K562 (cell line): ENCODE results near the gene CDC14B. TPM values are rescaled to one million over a fixed set of nuclear protein-coding genes. Genes with fewer than 3 reads are reported as not detected.

Experiments used
- CBX2 ChIP-seq: fragments of 200-600 bp; sonication (generic); IDR thresholded peaks from one replicate; pipeline ENCODE4 v1.6.1; 2012; ENCODE audit warnings: mild to moderate bottlenecking, low read length, inconsistent platforms; ENCODE audit not compliant: insufficient read depth, poor library complexity, severe bottlenecking
- COPS2 ChIP-seq: fragments of 450-650 bp; conservative IDR thresholded peaks from 2 replicates; pipeline ENCODE4 v1.6.1; 2016; ENCODE audit warnings: mild to moderate bottlenecking, moderate library complexity
- CSDE1 ChIP-seq, 2 experiments: fragments of 450-650 bp; IDR thresholded peaks; 2 replicates each; pipeline ENCODE4 v1.6.1; 2016; ENCODE audit warnings: mild to moderate bottlenecking in 1 of 2
- E2F3 ChIP-seq: fragments of 250-450 bp; sonication (Bioruptor Pico); IDR thresholded peaks from 2 replicates; pipeline ENCODE4 v1.4.0; 2020; ENCODE audit warnings: mild to moderate bottlenecking
- FOSL1 ChIP-seq: fragments of 200-800 bp; sonication (Bioruptor generic); conservative IDR thresholded peaks from 2 replicates; pipeline ENCODE4 v1.6.1; 2016; ENCODE audit warnings: missing genetic modification characterization, missing compliant biosample characterization
- IFI16 ChIP-seq: fragments of 250-450 bp; sonication (Bioruptor Pico); IDR thresholded peaks from 2 replicates; pipeline ENCODE4 v2.1.2; 2022; ENCODE audit warnings: mild to moderate bottlenecking, inconsistent platforms
- KLF1 ChIP-seq: fragments of 450-650 bp; IDR thresholded peaks from 2 replicates; pipeline ENCODE4 v1.6.1; 2016; ENCODE audit warnings: missing genetic modification characterization, missing compliant biosample characterization
- MCM2 ChIP-seq: fragments of 450-650 bp; IDR thresholded peaks from 2 replicates; pipeline ENCODE4 v1.6.1; 2017; ENCODE audit warnings: low read depth, mild to moderate bottlenecking
- NBN ChIP-seq: fragments of 450-650 bp; IDR thresholded peaks from 2 replicates; pipeline ENCODE4 v1.6.1; 2016; ENCODE audit warnings: low read depth, mild to moderate bottlenecking
- POLR2G ChIP-seq: fragments of 200-400 bp; formaldehyde crosslinking; IDR thresholded peaks from 2 replicates; pipeline ENCODE4 v1.6.1; 2017; ENCODE audit warnings: low read depth, mild to moderate bottlenecking, antibody characterized with exemption, low read length, moderate library complexity
- SLC30A9 ChIP-seq: fragments of 250-450 bp; sonication (Bioruptor Pico); IDR thresholded peaks from 2 replicates; pipeline ENCODE4 v1.8.0; 2022; ENCODE audit warnings: mild to moderate bottlenecking, moderate library complexity
- SMARCA5 ChIP-seq: fragments of 450-650 bp; IDR thresholded peaks from 2 replicates; pipeline ENCODE4 v1.6.1; 2016
- SNRNP70 ChIP-seq: fragments of 200-400 bp; formaldehyde crosslinking; optimal IDR thresholded peaks from 2 replicates; pipeline ENCODE3; 2017; ENCODE audit warnings: low read depth, low read length
- STAG1 ChIP-seq: sonication (generic); formaldehyde crosslinking; IDR thresholded peaks from 2 replicates; pipeline ENCODE4 v1.5.0; 2020; ENCODE audit warnings: missing genetic modification reagents, borderline replicate concordance
- YY1 ChIP-seq, 3 experiments: IDR thresholded peaks; 2 replicates each; pipeline ENCODE4 v1.6.1; 2011; ENCODE audit warnings: low read length in 2 of 3, mild to moderate bottlenecking in 2 of 3, moderate library complexity in 2 of 3, borderline replicate concordance in 1 of 3, control low read depth in 1 of 3, low read depth in 1 of 3; ENCODE audit not compliant: insufficient read depth in 3 of 3, insufficient replicate concordance in 2 of 3, control insufficient read depth in 1 of 3, insufficient read length in 1 of 3; ENCODE audit errors: extremely low read depth in 1 of 3
- ZNF79 ChIP-seq: fragments of 250-450 bp; sonication (Bioruptor Pico); IDR thresholded peaks from 2 replicates; pipeline ENCODE4 v1.4.0; 2020; ENCODE audit warnings: low read depth, mild to moderate bottlenecking, moderate library complexity
- polyA plus RNA-seq, 8 experiments: library from polyadenylated mRNA; depleted of rRNA in 4 of 8; stranded (reverse) in 5 of 8; unstranded in 3 of 8; fragments of >200 nt; fragmentation: Nextera tagmentation in 2 of 8; fragmentation: Illumina TruSeq in 1 of 8; extraction: Ambion mirVana in 2 of 8; extraction: Trizol in 1 of 8; gene quantifications; 2 replicates each; pipeline versions ENCODE4 v1.2.1 to v1.2.3, GENCODE V29; 2011 to 2014; ENCODE audit warnings: inconsistent platforms in 1 of 8, missing spikeins in 1 of 8
- total RNA-seq, 7 experiments: library from RNA; depleted of rRNA in 6 of 7; stranded (reverse); fragments of >200 nt in 6 of 7; fragmentation: Illumina TruSeq in 2 of 7; extraction: Trizol in 2 of 7; gene quantifications; 2 replicates each; pipeline versions ENCODE4 v1.2.1 to v1.2.3, GENCODE V29; 2011 to 2021; ENCODE audit warnings: low replicate concordance in 1 of 7
- TF ChIP-seq, protein P1 (sequence below): fragments of 250-450 bp; sonication (Bioruptor Pico); IDR thresholded peaks from 2 replicates; pipeline ENCODE4 v1.5.0; 2020; ENCODE audit warnings: mild to moderate bottlenecking
- TF ChIP-seq, protein P2 (sequence below): fragments of 250-450 bp; sonication (Bioruptor Pico); IDR thresholded peaks from 2 replicates; pipeline ENCODE4 v1.8.0; 2021; ENCODE audit warnings: moderate library complexity, mild to moderate bottlenecking, inconsistent platforms
- TF ChIP-seq, protein P3 (sequence below), 3 experiments: fragments of 200-800 bp in 1 of 3; fragments of 250-450 bp in 1 of 3; fragments of 450-650 bp in 1 of 3; sonication (Bioruptor Pico) in 1 of 3; sonication (Bioruptor generic) in 1 of 3; formaldehyde crosslinking in 1 of 3; IDR thresholded peaks; 2 replicates each; pipeline versions ENCODE4 v1.6.1 to v1.8.0; 2016 to 2022; ENCODE audit warnings: mild to moderate bottlenecking in 2 of 3, missing genetic modification characterization in 2 of 3, missing compliant biosample characterization in 1 of 3, moderate library complexity in 1 of 3
- TF ChIP-seq, protein P4 (sequence below): fragments of 450-650 bp; formaldehyde crosslinking; IDR thresholded peaks from 2 replicates; pipeline ENCODE4 v1.4.0; 2022; ENCODE audit warnings: missing genetic modification characterization

CDC14B gene
- total and polyA plus RNA-seq, 9 of the 15 experiments (the other 6 are each of a cell fraction or from before 2014, with no cell fraction given) = 1.4 to 6.0 (median 3.8) TPM

DNA sequence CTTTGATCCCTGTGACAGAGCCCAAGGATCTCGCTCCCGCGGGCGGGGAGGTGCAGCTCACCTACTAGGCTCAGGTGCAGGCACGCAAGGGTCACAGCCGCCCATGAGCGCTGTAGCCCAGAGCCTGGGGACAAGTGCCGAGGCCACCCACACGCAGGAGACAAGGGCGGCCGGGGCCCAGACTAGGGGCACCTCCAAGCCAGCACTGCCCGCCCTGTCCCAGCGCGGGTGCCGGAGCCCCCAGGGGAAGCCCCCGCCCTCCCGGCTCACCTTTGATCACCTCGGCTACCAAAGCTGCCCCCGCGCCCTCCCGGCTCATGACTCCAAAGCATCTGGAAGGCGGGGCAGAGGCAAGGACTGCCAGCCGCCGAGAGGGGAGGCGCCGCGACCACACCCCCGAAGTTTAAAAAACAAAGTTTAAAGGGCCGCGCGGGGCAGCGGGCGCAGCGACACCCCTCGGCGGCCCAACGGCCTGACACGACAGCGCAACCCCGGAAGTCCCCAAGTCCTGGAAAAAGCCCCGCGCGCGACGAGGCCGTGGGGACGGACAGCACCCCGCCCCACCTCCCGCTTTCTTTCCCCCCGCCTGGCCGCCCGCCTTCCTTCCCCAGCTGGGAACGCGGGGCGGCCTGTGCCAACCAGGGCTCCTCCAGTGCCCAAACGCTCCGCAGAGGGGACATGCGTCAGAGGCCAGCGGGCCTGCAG is 53.0 kb downstream of the CDC14B start (continued):
- no peak for TF ChIP-seq MCM2
- no peak for TF ChIP-seq NBN
- TF ChIP-seq, protein P1, sequence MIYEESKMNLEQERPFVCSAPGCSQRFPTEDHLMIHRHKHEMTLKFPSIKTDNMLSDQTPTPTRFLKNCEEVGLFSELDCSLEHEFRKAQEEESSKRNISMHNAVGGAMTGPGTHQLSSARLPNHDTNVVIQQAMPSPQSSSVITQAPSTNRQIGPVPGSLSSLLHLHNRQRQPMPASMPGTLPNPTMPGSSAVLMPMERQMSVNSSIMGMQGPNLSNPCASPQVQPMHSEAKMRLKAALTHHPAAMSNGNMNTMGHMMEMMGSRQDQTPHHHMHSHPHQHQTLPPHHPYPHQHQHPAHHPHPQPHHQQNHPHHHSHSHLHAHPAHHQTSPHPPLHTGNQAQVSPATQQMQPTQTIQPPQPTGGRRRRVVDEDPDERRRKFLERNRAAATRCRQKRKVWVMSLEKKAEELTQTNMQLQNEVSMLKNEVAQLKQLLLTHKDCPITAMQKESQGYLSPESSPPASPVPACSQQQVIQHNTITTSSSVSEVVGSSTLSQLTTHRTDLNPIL (CRISPR knock-in tag) = no peak
- no peak for TF ChIP-seq SNRNP70
- no peak for TF ChIP-seq COPS2
- peak in 1 of 3 experiments; percentile 1 for TF ChIP-seq YY1 (IDR thresholded peaks at IDR 0.05; ENCODE audit: borderline replicate concordance in 1 of 3, control insufficient read depth in 1 of 3, extremely low read depth in 1 of 3, insufficient read depth in 3 of 3, insufficient read length in 1 of 3, insufficient replicate concordance in 2 of 3, low read depth in 1 of 3, low read length in 2 of 3)
- no peak for TF ChIP-seq CSDE1 (IDR thresholded peaks at IDR 0.05)
- TF ChIP-seq KLF1 = no peak
- TF ChIP-seq, protein P2, sequence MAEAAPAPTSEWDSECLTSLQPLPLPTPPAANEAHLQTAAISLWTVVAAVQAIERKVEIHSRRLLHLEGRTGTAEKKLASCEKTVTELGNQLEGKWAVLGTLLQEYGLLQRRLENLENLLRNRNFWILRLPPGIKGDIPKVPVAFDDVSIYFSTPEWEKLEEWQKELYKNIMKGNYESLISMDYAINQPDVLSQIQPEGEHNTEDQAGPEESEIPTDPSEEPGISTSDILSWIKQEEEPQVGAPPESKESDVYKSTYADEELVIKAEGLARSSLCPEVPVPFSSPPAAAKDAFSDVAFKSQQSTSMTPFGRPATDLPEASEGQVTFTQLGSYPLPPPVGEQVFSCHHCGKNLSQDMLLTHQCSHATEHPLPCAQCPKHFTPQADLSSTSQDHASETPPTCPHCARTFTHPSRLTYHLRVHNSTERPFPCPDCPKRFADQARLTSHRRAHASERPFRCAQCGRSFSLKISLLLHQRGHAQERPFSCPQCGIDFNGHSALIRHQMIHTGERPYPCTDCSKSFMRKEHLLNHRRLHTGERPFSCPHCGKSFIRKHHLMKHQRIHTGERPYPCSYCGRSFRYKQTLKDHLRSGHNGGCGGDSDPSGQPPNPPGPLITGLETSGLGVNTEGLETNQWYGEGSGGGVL = no peak
- no peak for TF ChIP-seq IFI16
- TF ChIP-seq CBX2 = no peak
- no peak for TF ChIP-seq FOSL1
- peak; percentile 68 for TF ChIP-seq POLR2G
- TF ChIP-seq, protein P3, sequence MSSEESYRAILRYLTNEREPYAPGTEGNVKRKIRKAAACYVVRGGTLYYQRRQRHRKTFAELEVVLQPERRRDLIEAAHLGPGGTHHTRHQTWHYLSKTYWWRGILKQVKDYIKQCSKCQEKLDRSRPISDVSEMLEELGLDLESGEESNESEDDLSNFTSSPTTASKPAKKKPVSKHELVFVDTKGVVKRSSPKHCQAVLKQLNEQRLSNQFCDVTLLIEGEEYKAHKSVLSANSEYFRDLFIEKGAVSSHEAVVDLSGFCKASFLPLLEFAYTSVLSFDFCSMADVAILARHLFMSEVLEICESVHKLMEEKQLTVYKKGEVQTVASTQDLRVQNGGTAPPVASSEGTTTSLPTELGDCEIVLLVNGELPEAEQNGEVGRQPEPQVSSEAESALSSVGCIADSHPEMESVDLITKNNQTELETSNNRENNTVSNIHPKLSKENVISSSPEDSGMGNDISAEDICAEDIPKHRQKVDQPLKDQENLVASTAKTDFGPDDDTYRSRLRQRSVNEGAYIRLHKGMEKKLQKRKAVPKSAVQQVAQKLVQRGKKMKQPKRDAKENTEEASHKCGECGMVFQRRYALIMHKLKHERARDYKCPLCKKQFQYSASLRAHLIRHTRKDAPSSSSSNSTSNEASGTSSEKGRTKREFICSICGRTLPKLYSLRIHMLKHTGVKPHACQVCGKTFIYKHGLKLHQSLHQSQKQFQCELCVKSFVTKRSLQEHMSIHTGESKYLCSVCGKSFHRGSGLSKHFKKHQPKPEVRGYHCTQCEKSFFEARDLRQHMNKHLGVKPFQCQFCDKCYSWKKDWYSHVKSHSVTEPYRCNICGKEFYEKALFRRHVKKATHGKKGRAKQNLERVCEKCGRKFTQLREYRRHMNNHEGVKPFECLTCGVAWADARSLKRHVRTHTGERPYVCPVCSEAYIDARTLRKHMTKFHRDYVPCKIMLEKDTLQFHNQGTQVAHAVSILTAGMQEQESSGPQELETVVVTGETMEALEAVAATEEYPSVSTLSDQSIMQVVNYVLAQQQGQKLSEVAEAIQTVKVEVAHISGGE (CRISPR knock-in tag; IDR thresholded peaks at IDR 0.05) = no peak
- TF ChIP-seq, protein P4, sequence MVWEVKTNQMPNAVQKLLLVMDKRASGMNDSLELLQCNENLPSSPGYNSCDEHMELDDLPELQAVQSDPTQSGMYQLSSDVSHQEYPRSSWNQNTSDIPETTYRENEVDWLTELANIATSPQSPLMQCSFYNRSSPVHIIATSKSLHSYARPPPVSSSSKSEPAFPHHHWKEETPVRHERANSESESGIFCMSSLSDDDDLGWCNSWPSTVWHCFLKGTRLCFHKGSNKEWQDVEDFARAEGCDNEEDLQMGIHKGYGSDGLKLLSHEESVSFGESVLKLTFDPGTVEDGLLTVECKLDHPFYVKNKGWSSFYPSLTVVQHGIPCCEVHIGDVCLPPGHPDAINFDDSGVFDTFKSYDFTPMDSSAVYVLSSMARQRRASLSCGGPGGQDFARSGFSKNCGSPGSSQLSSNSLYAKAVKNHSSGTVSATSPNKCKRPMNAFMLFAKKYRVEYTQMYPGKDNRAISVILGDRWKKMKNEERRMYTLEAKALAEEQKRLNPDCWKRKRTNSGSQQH = no peak
- no peak for TF ChIP-seq SLC30A9 (CRISPR knock-in tag)
- no peak for TF ChIP-seq SMARCA5
- TF ChIP-seq ZNF79 (CRISPR knock-in tag) = no peak
- TF ChIP-seq E2F3 (CRISPR knock-in tag) = no peak
- no peak for TF ChIP-seq STAG1
